ENCODE results near the gene SPX. TPM values are rescaled to one million over a fixed set of nuclear protein-coding genes. Genes with fewer than 3 reads are reported as not detected.

The SPX gene
- polyA plus RNA-seq, 3 donors from 2014 or later = 0.15 TPM; not detected in 2

DNA sequence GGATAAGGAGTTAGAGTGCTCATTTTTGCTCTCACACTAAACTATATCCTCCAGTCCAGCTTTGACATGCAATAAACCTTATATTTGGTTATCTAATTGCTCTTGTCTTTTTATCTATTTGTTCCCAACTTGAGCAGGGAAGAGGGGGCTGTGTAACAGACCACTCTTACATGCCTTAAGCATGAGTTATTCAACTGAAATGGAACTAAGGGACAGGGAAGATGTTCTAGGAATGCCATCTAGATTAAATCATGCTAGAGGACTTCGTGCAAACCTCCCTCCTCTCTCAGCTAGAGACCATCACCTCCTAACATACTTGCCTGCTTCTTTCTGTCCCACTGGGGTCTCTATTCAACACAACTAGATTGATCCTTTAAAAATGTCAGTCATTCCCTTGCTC, 20.6 kb downstream of the SPX start:
- Mint-ChIP-seq H3K27ac (no peak overlapping the region), H3K27me3 (ENCODE audit: low read depth in 3 of 3) (peaks cover 2 to 8% (median 3%) of the 10 kb centered on the region in 3 donors), H3K36me3 (no peaks in the 10 kb centered on the region), H3K9me3 (no peaks in the 10 kb centered on the region), H3K4me3 (no peak overlapping the region), H3K4me1 (no peaks in the 10 kb centered on the region)
- no peak for DNase-seq

DNA sequence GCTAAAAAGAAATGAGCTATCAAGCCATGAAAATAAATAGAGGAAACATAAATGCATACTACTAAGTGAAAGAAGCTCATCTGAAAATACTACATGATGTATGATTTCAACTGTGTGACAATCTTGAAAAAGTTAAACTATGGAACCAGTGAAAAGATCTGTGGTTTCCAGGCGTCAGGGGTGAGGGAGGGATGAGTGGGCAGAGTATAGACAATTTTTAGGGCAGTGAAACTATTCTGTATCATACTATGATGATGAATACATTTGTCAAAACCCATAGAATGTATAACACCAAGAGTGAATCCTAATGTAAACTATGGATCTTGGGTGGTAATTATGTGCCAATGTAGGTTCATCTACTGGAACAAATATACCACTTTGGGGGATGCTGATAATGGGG, 21.3 kb downstream of the SPX start:
- Mint-ChIP-seq H3K27ac (no peak overlapping the region), H3K9me3 (no peaks in the 10 kb centered on the region), H3K27me3 (ENCODE audit: low read depth in 3 of 3) (peaks cover 2 to 8% (median 3%) of the 10 kb centered on the region in 3 donors), H3K36me3 (no peaks in the 10 kb centered on the region), H3K4me1 (no peaks in the 10 kb centered on the region), H3K4me3 (no peak overlapping the region)
- DNase-seq = no peak

DNA sequence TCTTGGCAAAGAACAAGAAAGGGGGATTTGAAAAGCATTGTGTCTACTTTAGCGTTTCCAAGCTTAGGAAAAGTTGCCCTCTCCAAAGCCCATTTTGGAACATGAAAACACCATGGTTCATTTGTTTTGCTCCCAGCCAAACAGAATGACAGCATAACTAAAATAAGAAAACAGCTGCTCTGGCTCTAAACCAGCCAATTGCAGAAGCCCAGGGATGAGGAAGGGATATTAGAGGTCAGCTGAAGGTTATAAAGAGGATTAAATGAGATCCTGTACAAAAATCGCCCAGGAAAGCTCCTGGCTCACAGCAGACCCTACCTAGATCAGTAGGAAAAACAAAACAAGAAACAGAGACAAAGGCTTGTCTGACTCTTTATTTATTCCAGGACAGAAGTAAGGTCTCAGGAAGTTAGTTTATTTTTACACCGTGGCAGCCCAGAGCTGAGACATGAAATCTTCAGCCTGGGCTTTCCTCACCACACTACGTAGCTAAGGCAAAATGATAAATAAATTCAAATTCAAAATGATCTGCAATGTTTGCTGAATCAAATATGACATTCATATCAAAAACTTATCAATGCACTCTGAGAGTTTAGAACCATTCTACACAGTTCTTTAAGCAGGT, 25.9 kb downstream of the SPX start:
- no peaks in the 10 kb centered on the region for H3K9me3 Mint-ChIP-seq
- H3K4me3 Mint-ChIP-seq = no peak overlapping the region
- peak overlapping the region in 1 of 6 donors; percentile 10 for H3K27ac Mint-ChIP-seq
- no peaks in the 10 kb centered on the region for H3K36me3 Mint-ChIP-seq
- peaks cover 2 to 3% (median 2%) of the 10 kb centered on the region in 3 donors for H3K27me3 Mint-ChIP-seq (ENCODE audit: low read depth in 3 of 3)
- no peaks in the 10 kb centered on the region for H3K4me1 Mint-ChIP-seq
- no peak for DNase-seq

DNA sequence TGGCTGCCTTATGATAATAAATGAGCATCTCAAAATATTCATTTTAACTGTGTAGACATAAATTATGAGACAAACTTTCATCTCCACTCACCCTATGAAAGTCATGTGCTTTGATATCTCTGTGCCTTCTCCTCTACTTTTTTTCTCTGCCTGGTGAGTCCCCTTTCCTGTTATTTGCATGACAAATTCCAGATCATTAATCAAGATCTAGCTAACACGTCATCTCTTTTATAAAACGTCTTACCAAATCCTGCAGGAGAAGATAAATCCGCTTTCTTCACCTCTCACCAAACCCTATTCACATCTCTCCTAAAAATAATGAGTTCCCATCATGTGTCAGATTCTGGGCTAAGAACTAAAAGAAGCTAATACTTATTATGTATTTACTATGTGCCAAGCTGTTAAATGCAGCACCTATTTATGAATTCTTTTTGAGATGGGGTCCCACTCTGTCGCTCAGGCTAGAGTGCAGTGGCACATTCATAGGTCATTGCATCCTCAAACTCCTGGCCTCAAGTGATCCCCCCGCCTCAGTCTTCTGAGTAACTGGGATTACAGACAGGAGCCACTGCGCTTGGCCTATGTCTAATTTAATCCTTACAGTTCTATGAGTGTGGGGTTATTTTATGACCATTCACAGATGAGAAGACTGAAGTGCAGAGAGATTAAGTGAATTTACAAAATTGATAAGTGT, 26.7 kb downstream of the SPX start:
- Mint-ChIP-seq H3K27me3 (ENCODE audit: low read depth in 3 of 3) (peaks cover 2 to 3% (median 2%) of the 10 kb centered on the region in 3 donors), H3K4me1 (no peaks in the 10 kb centered on the region), H3K9me3 (no peaks in the 10 kb centered on the region), H3K36me3 (no peaks in the 10 kb centered on the region), H3K27ac (no peak overlapping the region), H3K4me3 (no peak overlapping the region)
- DNase-seq = no peak

DNA sequence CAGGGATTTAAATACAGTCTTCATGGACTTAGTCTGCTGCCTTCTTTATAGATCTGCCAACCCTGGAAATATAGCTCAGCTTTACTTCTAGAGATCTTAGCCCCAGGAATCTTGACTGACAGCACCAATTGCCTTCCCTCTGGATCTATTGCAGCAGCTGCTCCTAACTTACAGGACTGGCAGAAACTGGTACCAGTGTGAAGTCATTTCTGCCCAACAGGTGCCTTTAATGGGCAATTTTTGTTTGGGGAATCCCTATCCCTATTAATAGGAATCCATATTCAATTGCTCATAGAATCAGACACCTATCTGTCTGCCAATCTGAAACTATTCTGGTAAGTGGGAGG, 27.2 kb downstream of the SPX start:
- Mint-ChIP-seq H3K9me3 (no peaks in the 10 kb centered on the region), H3K4me3 (no peak overlapping the region), H3K27ac (no peak overlapping the region), H3K4me1 (no peaks in the 10 kb centered on the region), H3K36me3 (no peaks in the 10 kb centered on the region), H3K27me3 (ENCODE audit: low read depth in 3 of 3) (peaks cover 2 to 3% (median 2%) of the 10 kb centered on the region in 3 donors)
- DNase-seq = no peak

DNA sequence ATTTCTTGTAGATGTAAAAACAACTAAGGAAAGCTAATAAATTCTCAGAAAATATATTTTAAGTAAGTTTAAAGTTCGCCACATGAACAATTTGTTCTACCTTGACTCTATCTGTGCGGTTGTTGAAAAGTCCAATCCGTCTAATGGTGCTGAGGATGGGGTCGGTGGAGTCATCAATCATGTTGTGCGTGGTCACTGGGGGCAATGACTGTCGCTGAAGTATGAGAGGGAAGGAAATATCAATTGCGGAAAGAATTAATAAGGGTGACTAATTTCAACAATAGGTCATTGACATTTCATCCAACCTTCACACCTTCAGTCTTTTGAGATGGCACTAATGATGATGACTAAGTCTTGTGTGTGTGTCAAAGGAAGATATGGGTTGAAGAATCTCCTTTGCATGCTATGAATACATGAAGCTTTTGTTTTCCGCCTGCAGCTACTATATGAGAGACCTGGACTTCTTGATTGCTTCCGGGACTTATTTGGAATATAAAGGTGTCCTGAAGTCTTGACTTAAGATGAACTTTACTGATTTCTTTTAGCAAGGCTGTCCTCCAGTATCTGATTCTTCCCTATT, 32.1 kb downstream of the SPX start:
- no peak for DNase-seq
- Mint-ChIP-seq H3K4me3 (no peak overlapping the region), H3K9me3 (no peaks in the 10 kb centered on the region)

DNA sequence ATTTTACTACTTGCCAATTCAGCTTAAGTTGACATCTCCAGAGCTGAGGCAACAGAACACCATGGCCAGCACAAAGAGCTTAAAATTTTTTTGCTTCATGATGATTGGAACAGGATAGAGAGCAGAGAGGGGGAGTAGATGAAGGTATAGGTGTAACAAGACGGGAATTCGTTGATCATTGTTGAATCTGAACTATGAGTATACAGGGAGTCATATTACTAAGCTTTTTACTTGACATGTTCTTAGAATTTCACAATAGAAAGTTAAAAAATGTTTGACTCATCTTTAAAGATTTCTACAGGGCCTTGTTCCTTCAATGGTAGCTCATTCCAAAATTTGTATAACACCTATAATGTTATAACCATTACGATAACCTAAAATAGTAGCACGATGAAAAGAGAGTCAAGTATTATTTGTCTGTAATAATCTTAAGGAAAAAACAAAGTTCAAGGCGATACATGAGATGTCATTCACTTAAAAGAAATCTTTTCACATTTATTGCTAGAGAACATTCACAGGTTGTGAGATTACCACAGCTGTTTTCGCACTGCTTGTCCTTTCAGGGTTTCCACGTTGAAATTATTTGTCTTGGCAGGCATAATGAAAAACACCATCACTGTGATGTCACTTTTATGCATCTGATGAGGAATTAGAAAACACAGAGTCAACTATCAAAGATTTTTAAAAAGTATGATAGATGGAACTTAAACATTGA, 33.9 kb downstream of the SPX start:
- H3K27ac Mint-ChIP-seq = no peak overlapping the region
- no peak overlapping the region for H3K4me3 Mint-ChIP-seq
- no peaks in the 10 kb centered on the region for H3K4me1 Mint-ChIP-seq
- H3K9me3 Mint-ChIP-seq = peaks cover 0 to 1% (median 0%) of the 10 kb centered on the region in 6 donors
- no peaks in the 10 kb centered on the region for H3K27me3 Mint-ChIP-seq (ENCODE audit: low read depth in 3 of 3)
- no peaks in the 10 kb centered on the region for H3K36me3 Mint-ChIP-seq
- DNase-seq = no peak

More for the DNA sequence above, 32.1 kb downstream of the SPX start:
- H3K4me1 Mint-ChIP-seq = no peaks in the 10 kb centered on the region
- H3K27me3 Mint-ChIP-seq (ENCODE audit: low read depth in 3 of 3) = peaks cover 0 to 2% (median 2%) of the 10 kb centered on the region in 3 donors
- no peak overlapping the region for H3K27ac Mint-ChIP-seq
- no peaks in the 10 kb centered on the region for H3K36me3 Mint-ChIP-seq

DNA sequence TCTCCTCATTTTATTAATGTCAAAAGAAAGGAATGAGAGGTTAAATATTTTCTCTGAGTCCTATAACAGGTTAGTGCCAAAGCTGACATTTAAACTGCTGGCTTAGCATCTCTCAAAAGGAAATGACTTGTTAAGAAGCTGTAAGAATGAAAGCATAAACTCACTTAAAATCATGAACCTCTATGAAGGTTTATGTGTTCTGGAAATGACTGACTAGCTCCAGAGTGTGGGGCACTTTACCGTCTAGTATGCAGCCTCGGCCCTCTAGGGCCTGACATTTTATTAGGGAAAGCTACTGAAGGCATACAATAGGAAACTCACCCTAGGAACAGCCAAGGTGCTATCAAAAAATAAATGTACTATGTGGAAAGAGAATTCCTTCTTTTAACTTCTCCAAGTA, 35.1 kb downstream of the SPX start:
- H3K9me3 Mint-ChIP-seq = peaks cover 0 to 1% (median 0%) of the 10 kb centered on the region in 6 donors
- H3K4me3 Mint-ChIP-seq = no peak overlapping the region
- no peak overlapping the region for H3K27ac Mint-ChIP-seq
- no peak for DNase-seq
- H3K4me1 Mint-ChIP-seq = no peaks in the 10 kb centered on the region
- H3K27me3 Mint-ChIP-seq (ENCODE audit: low read depth in 3 of 3) = peaks cover 0 to 2% (median 0%) of the 10 kb centered on the region in 3 donors
- H3K36me3 Mint-ChIP-seq = no peaks in the 10 kb centered on the region

DNA sequence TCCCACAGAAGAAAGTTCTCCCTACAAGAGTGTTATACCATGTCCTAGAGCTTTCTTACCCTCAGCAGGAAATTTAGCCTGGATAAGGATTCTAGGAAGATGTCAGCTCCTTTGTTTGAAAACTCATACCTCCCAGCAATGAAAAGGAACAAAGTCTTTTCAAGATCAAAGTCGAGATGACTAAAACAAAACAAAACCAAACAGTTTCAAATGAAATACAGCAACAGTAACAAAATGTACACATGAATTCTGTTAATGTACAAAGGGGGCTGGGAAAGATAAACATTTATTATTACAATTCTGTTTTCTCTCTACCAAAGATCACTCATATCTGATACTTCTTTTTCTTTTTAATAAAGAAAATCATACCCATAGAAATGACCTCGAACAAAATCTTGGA, 36.8 kb downstream of the SPX start:
- no peak overlapping the region for H3K4me3 Mint-ChIP-seq
- H3K27me3 Mint-ChIP-seq (ENCODE audit: low read depth in 3 of 3) = peaks cover 0 to 8% (median 2%) of the 10 kb centered on the region in 3 donors
- no peaks in the 10 kb centered on the region for H3K4me1 Mint-ChIP-seq
- H3K36me3 Mint-ChIP-seq = no peaks in the 10 kb centered on the region
- no peak overlapping the region for H3K27ac Mint-ChIP-seq
- DNase-seq = no peak
- peaks cover 0 to 1% (median 0%) of the 10 kb centered on the region in 6 donors for H3K9me3 Mint-ChIP-seq

DNA sequence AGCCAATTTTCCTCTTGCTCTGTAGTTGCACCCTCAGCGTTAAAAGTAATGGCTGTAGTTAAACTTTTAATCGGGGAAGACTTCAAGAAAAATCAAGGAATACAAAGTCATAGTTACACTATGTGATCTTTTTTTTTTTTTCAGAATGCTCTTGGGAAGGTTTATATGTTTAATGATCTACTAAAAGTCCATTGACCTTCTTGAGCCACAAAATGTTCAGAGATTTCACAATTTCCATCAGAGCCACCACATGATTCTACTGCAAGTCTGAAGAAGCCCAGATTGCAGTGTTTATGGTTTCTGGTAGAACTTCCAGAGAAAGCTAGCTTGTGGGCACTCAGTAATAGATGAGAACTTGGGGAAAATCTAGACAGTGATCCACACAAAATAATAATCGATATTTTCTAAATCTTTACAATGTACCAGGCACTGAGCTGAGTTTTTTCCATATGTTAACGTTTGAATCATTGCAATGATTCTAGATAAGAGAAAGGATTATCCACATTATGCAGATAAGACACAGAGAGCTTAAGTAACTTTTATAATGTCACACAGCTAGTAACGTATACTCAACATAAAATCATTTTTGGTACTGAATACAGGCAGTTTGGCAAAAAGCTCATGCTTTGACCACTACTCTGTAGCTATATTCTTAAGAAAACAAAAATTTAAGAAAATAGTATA, 40.3 kb downstream of the SPX start:
- Mint-ChIP-seq H3K36me3 (no peaks in the 10 kb centered on the region), H3K4me1 (no peaks in the 10 kb centered on the region), H3K27me3 (ENCODE audit: low read depth in 3 of 3) (peaks cover 1 to 10% (median 2%) of the 10 kb centered on the region in 3 donors), H3K27ac (no peak overlapping the region), H3K4me3 (no peak overlapping the region), H3K9me3 (peaks cover 0 to 1% (median 0%) of the 10 kb centered on the region in 6 donors)
- DNase-seq = no peak

DNA sequence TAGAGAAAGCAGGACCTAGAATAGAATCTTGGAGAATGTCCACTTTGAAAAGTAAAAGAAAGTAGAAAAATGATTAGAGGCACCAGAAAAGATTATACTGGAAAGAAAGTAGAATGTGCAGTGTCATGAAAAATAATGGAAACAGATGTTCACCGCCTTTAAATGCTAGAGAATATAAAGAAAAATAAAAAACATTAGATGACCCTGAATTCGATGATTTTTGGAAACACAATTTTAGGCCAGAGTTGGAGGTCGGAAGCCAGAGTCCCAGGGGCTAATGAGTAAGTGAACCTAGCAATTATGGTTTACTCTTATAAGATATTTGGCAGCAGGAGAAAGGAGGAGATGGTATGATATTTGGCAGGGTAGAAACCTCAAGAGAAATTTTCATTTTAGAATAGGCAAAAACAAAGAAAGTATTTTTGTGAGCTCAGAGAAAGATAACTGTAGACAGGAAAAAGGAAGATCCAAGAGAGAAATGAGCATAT, 40.9 kb downstream of the SPX start:
- no peak for DNase-seq
- H3K4me1 Mint-ChIP-seq = no peaks in the 10 kb centered on the region

DNA sequence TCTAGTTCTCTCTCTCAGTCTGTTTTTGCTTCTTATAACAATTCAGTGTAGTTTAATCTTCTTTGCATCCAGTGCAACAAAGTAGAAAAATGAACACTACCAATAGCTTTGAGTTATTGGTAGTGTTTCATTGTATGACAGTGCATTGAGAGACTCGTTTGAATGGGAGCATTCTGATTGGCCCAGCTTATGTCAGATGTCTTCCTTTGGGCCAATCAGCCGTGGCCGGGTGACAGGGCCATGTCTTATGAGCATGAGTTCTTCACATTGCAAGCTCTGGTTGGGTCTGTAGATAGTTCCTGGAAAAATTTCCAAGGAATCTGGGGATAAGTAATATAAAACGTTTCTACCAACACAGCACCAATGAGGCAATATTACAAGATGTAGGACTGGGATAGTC, 42.0 kb downstream of the SPX start:
- H3K27me3 Mint-ChIP-seq (ENCODE audit: low read depth in 3 of 3) = peaks cover 1 to 10% (median 2%) of the 10 kb centered on the region in 3 donors
- no peak overlapping the region for H3K27ac Mint-ChIP-seq
- H3K36me3 Mint-ChIP-seq = no peaks in the 10 kb centered on the region
- no peak overlapping the region for H3K4me3 Mint-ChIP-seq
- H3K4me1 Mint-ChIP-seq = no peaks in the 10 kb centered on the region
- DNase-seq = no peak
- peaks cover 0 to 1% (median 0%) of the 10 kb centered on the region in 6 donors for H3K9me3 Mint-ChIP-seq

More for the DNA sequence above, 40.9 kb downstream of the SPX start:
- H3K9me3 Mint-ChIP-seq = peaks cover 0 to 1% (median 0%) of the 10 kb centered on the region in 6 donors
- no peak overlapping the region for H3K27ac Mint-ChIP-seq
- H3K4me3 Mint-ChIP-seq = no peak overlapping the region
- peaks cover 1 to 10% (median 2%) of the 10 kb centered on the region in 3 donors for H3K27me3 Mint-ChIP-seq (ENCODE audit: low read depth in 3 of 3)
- H3K36me3 Mint-ChIP-seq = no peaks in the 10 kb centered on the region

DNA sequence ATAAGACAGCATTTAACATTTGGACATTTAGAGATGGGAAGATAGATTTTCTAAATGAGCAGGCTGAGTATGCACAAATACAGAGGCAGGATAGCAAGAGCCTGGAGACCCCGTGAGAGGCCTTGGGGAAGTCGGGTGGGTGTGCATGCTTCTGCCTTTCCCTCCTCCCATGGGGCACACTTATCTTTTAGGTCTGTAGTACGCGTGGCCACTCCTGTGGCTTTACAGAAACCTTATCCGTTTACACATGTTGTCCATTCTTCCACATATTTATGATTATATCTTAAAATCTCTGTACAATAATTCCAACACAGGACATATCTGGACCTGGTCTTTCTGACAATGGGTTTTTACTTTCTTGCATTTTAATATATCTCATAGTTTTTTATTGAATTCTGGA, 45.0 kb downstream of the SPX start:
- no peak for DNase-seq
- Mint-ChIP-seq H3K27me3 (ENCODE audit: low read depth in 3 of 3) (peaks cover 0 to 10% (median 1%) of the 10 kb centered on the region in 3 donors), H3K36me3 (no peaks in the 10 kb centered on the region), H3K9me3 (no peaks in the 10 kb centered on the region), H3K27ac (no peak overlapping the region), H3K4me1 (no peaks in the 10 kb centered on the region), H3K4me3 (no peak overlapping the region)
